GM21723 (cell line): Measurements from ENCODE around the gene COX6B2.
"Not testable (repeated sequence)": the region's sequence is repeated elsewhere in the genome, so short reads cannot be mapped to it uniquely, and the experiment has no call there.

ENCODE experiments used
- ATAC-seq: cut with Tn5 transposase; IDR thresholded peaks from one replicate; pipeline ENCODE4 v1.9.1; 2021; ENCODE audit warnings: mild to moderate bottlenecking, moderate library complexity; ENCODE audit not compliant: unreplicated experiment

The COX6B2 gene, protein sequence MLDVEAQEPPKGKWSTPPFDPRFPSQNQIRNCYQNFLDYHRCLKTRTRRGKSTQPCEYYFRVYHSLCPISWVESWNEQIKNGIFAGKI

DNA sequence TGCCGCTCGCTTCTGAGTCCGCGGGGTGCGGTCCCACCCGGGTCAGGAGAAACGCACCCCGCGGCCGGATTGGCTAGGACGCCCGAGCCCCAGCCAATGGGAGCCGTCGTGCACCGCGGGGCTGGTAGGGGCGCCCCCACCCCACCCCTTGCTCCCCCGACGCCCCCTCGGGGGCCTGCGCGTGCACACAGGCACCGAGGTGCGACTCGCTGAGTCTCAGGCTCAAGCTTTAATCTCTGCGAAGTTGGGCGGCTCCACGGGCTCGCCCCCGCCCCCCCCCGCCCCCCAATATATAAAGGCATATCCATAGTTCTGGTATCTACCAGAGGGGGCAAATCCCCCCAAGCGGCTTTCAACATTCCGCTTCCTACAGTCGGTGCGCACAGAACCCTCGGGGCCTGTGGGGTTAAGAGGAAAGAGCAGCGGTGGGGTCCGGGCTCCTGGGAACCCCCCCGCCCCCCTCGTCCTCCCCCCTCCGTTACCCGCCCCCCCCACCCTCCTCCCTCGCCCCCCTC lies at the start of gene COX6B2:
TSS of gene COX6B2 (minus strand) at position 22 of the 515 bp plus-strand sequence. CDS start 198 bp downstream, outside the sequence.
- no peak for ATAC-seq

DNA sequence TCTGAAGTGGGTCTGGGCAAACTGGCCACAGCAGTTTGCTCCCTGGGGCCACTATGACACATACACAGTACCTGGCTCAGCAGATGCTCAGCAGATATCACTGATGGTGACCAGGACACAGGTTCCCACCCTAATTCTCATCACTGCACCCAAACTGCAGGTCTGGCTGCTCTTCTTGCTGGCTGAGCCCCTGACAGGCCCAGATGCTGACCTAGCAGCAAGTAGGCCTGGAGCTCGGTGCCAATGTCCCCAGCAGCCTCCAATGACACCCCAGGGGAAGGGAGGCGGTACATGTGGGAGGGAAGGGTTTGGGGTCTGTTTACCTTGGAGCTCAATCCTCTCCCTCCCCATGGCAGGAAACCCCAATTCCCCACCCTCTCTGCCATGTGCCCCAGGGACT lies 48.0 kb upstream of the COX6B2 start:
- no peak for ATAC-seq

DNA sequence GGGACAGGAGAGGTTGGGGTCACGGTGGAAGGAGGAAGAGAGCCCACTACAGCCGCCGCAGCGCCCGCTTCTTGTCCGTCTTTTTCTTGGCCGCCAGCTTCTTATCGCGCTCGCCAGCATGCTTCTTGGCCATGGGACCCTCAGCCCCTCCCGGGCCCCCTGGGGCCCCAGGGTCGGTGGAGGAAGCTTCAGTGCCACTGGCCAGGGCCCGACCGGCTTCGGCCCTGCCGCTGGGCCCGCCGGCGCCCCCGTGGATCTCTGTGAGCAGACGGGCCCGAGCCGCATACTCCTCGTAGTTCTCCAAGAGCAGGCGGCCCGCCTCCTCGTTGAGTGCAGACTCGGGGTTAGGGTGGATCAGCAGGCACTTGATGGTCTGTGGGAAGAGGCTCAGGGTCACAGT lies 46.9 kb upstream of the COX6B2 start:
- ATAC-seq: not testable (repeated sequence)

DNA sequence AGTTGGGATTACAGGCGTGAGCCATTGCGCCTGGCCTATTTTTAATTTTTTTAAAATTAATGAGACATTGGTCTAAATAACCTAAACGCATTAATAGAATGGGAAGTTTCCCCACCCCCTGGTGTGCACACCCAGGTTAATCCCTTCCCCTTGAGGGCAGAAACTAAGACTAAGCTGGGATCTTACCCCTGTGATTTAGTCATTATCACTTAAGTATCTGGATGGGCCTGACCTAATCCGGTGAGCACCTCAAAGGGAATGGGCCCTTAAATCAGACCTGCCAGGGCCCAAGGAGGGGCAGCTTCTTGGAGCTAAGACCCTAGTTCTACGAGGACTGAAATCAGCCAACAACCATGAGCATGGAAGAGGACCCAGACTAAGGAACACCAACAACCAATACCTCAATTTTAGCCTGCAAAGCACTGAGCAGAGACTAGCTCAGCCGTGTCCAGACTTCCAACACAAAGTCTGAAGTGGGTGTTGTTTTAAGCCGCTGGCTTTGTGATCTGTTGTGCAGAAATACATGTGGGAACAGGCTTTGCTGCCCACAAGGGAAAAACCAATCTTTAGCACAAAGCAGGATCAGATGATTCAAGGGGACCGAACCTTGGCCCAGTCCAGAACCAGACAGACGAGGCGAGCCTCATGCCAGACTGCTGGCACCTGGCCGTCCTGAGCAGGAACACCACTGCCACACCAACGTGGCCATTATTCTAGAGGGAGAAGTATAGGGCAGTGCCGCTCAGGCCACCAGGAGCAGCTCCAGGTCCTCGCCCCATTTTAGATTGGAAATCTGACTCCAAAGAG lies 46.0 kb upstream of the COX6B2 start:
- ATAC-seq: no peak

DNA sequence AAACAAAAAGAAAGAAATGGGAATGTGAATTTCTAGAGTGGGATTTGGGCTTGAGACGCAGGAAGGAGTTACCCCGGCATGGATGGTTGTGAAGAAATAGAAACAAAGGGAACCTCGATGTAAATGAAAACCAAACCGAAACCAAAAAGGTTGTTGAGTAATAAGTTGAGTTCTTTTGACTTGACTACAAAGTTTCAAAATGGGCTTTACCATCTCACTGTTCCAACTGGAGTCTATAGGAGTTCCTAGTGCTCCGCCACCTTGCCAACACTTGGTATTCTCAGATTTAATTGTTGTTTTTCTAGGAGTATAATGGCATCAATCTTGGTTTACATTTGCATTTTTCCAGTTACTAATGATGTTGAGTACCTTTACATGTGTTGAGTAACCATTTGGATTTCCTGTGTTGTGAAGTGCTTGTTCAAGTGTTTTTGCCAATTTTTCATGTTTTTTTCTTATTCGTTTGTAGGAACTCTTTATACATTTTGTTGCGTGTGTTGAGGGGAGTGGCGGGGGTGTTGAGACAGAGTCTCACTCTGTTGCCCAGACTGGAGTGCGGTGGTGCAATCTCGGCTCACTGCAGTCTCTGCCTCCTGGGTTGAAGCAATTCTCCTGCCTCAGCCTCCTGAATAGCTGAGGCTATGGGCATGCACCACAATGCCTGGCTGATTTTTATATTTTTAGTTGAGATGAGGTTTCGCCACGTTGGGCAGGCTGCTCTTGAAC lies 43.8 kb upstream of the COX6B2 start:
- ATAC-seq: no peak

DNA sequence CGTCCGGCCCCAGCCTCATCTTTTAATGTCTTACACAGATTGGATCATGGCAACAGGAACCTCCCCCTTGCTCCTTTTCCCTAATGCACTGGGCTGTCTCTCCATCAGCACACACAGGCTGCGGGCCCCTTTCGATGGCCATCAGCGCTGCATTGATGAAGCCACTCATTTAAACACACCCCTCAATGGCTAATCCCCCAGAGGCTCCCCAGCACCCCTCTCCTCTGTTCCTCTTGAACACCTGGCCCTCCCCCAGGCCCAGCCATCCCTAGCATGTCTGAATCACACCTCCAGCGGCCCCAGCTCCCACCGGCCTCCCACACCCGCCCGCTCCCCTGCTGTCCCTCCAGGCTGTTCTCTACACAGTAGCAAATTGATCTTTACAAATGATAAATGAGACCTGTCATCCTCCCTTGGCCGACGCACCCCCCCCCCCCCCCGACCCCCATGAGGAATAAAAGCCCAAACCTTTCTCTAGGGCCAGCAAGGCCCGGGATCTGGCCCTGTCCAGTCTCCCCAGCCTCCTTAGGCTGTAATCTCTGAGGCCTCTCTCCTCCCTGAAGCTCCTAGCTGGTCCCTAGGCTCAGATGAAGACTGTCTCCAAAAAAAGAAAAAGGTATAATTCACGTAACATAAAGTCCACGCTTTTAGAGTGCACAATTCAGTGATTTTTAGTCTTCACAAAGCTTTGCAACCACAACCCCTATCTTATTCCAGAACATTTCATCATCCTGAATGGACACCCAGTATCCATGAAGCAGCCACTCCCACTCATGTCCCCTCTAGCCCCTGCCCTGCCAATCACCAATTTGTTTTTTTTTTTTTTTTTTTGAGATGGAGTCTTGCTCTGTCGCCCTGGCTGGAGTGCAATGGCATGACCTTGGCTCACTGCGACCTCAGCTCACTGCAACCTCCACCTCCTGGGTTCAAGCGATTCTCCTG lies 38.6 kb upstream of the COX6B2 start:
- ATAC-seq: no peak

DNA sequence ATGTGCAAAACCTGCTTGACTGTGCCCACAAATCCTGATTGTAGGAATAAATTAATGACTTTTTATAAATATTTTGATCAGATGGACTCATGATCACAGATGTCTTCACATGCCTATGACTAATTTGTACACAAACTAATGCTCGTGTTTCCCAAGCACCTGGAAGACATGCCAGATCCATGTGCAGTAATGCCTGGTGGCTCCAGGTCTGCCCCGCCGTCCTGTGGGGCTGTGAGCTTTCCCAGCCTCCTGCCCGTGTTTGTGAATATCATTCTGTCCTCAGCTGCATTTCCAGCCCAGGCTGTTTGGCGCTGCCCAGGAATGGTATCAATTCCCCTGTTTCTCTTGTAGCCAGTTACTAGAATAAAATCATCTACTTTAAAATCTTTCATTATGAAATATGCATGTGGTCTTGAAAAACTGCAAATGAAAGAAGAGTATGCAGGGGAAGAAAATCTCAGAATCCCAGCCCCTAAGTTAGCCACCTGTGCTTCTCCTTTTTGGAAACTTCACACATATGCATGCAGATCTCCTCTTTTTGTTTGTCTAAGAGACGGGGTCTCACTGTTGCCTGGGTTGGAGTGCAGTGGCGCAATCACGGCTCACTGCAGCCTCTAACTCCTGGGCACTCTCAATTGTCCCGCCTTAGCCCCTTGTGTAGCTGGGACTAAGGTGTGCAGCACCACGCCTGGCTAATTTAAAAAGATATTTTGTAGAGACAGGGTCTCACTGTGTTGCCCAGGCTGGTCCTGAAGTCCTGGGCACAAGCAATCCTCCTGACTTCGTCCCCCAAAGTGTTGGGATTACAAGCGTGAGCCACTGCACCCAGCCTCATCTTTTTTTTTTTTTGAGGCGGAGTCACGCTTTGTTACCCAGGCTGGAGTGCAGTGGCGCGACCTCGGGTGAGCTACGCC lies 37.4 kb upstream of the COX6B2 start:
- no peak for ATAC-seq

DNA sequence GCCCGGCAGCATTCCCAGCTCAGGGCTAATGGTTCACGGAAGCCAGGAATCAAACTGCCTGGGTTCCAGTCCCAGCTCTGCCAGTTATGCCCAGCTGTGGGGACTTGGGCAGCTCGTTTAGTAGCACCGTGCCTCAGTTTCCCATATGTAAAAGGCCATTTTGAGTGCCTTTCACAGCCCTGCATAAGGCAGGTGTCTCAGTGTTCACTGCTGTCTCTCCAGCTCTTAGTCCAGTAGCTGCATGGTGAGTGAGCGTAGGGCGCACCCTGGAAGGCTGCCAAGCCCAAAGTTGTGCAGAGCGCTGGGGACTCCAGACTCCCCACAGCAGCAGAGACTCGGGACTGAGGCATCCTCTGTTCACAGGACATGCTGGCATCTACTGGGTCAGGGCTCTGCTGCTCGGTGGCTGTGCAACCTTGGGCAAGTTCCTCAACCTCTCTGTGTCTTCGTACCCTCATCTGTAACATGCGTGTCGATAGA lies 36.7 kb upstream of the COX6B2 start:
- no peak for ATAC-seq

DNA sequence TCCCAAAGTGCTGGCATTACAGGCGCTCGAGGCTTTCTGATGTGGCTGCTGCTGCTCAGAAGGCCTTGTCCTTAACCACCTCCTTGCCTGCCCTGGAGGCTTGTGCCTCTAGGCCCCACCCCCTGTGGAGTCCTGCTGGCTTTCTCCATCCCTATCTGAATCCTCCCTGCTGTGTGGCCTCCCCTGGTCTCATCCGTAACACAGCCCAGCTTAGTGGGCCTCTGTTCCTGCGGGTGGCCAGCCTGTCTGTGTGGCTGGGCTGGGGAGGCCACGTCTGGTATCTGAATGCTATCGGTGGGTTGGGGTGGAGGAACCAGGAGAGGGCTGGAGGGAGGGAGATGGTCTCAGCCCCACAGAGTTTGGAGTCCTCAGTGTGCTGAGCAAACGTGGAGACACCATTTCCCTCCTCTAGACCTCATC lies 36.0 kb upstream of the COX6B2 start:
- no peak for ATAC-seq

DNA sequence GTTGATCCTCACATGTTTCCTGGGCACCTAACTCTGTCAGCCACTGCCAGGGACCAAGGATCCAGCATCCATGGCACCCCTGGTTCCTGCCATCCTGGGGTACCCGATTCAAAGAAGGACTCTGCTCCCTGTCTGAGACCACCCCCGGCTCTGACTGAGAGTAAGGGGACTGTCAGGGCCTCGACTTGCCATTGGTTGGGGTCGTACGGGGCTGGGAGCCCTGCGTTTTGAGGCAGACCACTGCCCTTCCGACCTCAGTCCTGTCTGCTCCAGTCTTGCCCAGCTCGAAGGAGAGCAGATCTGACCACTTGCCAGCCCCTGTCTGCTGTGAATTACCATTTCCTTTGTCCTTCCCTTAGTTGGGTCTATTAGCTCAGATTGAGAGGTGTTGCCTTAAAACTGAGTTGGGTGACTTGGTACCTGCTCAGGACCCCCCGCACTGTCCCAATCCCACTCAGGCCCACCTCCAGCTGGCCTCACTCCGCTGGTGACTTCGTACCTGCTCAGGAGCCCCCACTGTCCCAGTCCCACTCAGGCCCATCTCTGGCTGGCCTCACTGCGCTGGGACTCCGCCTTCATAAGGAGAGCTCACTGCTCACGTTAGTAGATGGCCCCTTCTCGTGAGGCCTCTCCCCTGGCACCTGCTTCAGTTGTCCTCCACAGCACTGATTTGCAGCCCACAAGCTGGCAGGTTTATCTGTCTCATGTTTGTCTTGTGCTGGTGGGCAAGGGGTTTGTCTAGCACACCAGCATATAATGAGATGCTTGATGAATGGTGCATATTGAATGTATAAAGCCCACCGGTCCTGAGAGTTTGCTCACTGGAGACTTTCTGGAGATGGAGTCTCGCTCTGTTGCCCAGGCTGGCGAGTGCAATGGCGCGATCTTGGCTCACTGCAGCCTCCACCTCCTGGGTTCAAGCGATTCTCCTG lies 35.1 kb upstream of the COX6B2 start:
- no peak for ATAC-seq

DNA sequence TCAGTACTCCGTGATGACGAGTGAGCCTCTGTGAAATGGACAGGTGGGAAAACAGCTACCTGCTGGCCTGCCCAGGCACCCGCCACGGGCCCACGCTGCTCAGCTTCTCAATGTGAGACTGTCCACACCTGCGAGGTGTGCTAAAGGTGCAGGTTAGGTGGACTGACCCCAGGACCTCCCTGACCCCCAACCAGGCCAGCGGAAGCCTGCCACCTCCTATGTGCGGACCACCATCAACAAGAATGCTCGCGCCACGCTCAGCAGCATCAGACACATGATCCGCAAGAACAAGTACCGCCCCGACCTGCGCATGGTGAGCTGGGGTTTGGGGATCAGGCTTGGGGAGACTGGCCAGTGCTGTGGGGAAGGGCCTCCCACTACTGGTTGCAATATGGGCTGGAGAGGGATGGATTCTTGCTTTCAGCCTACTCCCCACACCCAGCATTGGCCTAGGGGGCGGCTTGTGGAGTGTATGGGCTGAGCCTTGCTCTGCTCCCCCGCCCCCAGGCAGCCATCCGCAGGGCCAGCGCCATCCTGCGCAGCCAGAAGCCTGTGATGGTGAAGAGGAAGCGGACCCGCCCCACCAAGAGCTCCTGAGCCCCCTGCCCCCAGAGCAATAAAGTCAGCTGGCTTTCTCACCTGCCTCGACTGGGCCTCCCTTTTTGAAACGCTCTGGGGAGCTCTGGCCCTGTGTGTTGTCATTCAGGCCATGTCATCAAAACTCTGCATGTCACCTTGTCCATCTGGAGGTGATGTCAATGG lies 33.4 kb upstream of the COX6B2 start:
- ATAC-seq: no peak

DNA sequence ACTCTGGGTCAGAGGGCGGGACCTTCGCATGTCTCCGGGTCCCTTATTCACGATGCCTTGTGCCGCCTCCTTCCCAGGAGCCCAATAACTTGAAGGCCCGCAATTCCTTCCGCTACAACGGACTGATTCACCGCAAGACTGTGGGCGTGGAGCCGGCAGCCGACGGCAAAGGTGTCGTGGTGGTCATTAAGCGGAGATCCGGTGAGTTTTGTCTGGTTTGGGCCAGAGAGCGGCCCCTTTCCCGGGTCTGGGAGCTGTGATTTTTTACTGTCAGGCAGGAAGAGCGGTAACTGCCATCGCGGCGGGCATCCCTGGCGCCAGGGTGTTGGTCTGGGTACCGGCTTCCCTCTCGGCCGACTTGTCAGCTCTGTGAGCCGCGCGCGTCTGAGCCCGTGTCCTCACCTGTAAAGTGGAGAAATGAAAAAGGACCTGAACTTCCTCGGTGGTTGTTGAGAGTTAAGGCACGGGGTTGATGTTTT lies 32.0 kb upstream of the COX6B2 start:
- no peak for ATAC-seq

DNA sequence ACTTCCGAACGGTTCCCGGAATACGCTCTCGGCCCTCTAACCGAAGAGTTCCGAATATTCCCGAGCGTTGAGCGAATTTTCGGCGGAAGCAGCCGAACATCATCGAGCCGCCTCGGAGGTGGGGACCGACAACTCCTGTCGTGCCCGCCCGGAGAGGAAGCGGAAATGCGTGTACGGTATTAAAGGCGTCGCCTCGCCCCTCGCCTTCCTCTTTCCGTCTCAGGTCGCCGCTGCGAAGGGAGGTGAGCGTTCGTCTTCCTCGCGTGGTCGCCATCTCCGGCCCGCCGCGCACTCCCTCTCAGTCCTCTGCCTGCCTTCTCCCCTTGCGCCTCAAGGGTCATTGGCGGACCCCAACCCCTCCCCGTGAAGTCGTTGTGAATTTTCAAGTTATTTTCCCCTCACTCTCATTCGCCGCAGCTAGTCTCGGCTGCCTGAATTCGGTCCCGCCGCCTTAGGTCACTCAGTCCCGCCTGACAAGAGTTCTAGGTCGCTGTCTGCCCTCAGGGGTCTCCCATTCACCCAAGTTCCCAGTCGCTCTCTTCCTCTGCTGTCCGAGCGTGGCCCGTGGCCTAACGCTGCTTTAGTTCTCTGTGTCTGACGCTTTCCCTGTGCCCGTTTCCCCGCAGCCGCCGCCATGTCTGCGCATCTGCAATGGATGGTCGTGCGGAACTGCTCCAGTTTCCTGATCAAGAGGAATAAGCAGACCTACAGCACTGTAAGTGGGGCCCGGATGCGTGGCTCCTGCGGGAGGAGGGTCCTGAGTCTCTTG lies 31.4 kb upstream of the COX6B2 start, which contains the start of gene RPL28:
TSS of gene RPL28 (plus strand) at position 209 of the 769 bp plus-strand sequence. CDS start at position 635, 426 bp downstream.
- ATAC-seq: peak; percentile 66

DNA sequence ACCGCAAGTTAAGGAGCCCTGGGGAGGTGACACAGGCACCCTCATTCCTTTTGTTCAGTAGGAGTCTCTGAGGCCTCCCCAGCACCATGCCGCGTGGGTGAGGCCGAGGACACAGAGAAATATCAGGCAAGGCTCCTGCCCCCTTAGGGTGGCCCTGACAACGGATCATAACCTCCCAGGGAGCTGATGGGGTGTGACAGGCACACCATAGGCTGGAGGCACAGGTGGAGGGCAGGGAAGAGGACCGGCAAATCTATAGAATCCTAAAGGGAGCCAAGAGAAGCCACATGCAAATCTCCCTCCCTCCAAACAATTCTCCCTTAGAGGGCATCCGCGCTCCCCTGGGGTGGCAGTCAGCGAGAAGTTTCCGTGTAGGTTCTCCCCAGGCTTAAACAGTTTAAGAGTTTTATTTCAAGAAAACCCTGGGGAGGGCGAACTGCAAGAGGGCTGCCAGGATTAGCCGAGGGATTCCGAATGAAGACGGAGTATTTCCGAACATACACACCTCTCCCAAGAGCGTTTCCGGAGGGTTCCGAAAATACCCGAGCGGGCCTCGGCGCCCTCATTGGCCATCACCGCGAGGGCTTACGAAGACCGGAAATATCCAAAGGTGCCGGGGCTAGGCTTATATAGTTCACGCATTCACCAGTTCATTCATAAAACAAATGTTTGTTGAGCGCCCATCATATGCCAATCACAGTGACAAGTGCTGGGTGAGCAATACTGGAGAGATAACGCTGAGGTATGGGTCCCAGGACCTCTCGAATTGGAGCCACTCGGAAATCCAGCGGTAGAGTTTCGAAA lies 30.6 kb upstream of the COX6B2 start:
- ATAC-seq: peak; percentile 61

DNA sequence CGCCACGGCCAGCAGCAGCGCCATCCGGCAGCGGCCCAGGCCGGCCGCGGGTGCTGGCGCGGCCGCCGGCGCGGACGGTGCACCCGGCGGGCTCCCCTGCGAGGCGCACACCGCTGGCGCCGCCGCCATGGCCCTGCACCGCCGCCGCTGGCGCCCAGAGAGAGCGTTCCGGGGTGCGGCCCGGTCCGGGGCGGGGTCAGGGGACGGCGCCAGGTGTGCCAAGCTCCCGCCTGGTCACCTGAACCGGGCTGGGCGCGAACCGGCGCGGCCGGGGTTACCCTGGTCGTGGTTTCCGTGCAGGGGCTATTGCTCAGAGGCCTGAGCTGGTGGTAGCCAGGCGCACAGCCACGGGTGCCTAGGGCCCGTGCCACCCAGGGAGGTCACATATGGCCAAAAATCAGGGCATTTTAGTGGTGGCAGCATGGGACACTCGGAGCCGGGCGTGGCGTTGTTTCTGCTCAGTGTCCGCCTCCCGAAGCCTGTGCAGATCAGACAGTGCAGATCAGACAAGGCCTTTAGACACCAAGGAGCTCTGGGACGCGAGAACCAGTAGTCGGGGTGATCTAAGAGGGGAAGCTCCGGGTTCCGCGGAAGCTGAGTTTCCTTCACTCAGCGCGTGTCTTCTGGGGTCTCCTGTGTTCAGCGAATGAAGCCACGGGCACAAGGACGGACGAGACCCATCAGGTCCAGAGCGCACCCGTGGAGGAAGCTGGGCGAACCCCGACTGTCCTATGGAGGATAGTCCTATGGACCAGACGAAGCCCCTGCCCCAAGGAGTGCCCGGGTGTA lies 29.8 kb upstream of the COX6B2 start, which contains the start of gene TMEM238:
TSS of gene TMEM238 (minus strand) at position 162 of the 789 bp plus-strand sequence. CDS start at position 129, 33 bp downstream.
- no peak for ATAC-seq
